H1 (cell line): ENCODE measurements around the gene SNTG2. TPM values are rescaled to one million over a fixed set of nuclear protein-coding genes. Genes with fewer than 3 reads are reported as not detected.

Source experiments
- CBX5 ChIP-seq: fragments of 300-800, 300-1000 bp; sonication (generic); IDR thresholded peaks from 2 replicates; pipeline ENCODE4 v1.7.1; 2016; ENCODE audit warnings: antibody characterized with exemption, low read length, low read depth
- HDAC2 ChIP-seq, 2 experiments: fragments of 300-600 bp in 1 of 2; sonication (generic) in 1 of 2; IDR thresholded peaks; 2 replicates each; pipeline ENCODE4 v1.6.1; 2011 to 2012; ENCODE audit warnings: low read depth in 2 of 2, low read length in 2 of 2, mild to moderate bottlenecking in 2 of 2, moderate library complexity in 2 of 2, borderline replicate concordance in 1 of 2, inconsistent platforms in 1 of 2
- JUND ChIP-seq: IDR thresholded peaks from 2 replicates; pipeline ENCODE4 v1.6.1; 2011; ENCODE audit warnings: mild to moderate bottlenecking, improper control_type of control experiment, low read length
- POLR2A ChIP-seq, 2 experiments: IDR thresholded peaks; 1 replicate in 1 of 2; 2 replicates in 1 of 2; pipeline ENCODE4 v1.6.1; 2011; ENCODE audit warnings: low read depth in 2 of 2, low read length in 2 of 2, mild to moderate bottlenecking in 2 of 2; ENCODE audit errors: control extremely low read depth in 1 of 2
- RAD21 ChIP-seq, 2 experiments: IDR thresholded peaks in 1 of 2; conservative IDR thresholded peaks in 1 of 2; 2 replicates each; pipeline ENCODE4 v1.6.1; 2011; ENCODE audit warnings: low read depth in 2 of 2, low read length in 2 of 2, improper control_type of control experiment in 1 of 2, inconsistent platforms in 1 of 2, mild to moderate bottlenecking in 1 of 2, moderate library complexity in 1 of 2
- RNF2 ChIP-seq: fragments of 200-900, 300-1000 bp; sonication (generic); IDR thresholded peaks from 2 replicates; pipeline ENCODE4 v1.7.1; 2016; ENCODE audit warnings: borderline replicate concordance, low read depth, mild to moderate bottlenecking, antibody characterized with exemption, low read length; ENCODE audit not compliant: poor library complexity, severe bottlenecking; ENCODE audit errors: missing control alignments
- SRF ChIP-seq: IDR thresholded peaks from 2 replicates; pipeline ENCODE4 v1.6.1; 2011; ENCODE audit warnings: mild to moderate bottlenecking, low read depth, low read length, moderate library complexity
- TAF1 ChIP-seq: IDR thresholded peaks from 2 replicates; pipeline ENCODE4 v1.6.1; 2011; ENCODE audit warnings: mild to moderate bottlenecking, low read depth, low read length
- polyA plus RNA-seq, 7 experiments: library from polyadenylated mRNA; depleted of rRNA in 3 of 7; stranded (reverse) in 5 of 7; unstranded in 2 of 7; fragments of >200 nt in 5 of 7; fragments of 200-250 nt in 2 of 7; gene quantifications; 1 replicate in 5 of 7; 2 replicates in 1 of 7; 4 replicates in 1 of 7; pipeline versions ENCODE4 v1.2.1 to v1.2.3, GENCODE V29; 2011 to 2013; ENCODE audit warnings: missing spikeins in 2 of 7, mixed read lengths in 2 of 7
- total RNA-seq: library from RNA; stranded (reverse); fragmentation: NEBNext Ultra II Directional; extraction: Animal tissue kit (Norgen Biotek cat#: 25700); gene quantifications from 2 replicates; pipeline ENCODE4 v1.2.1, GENCODE V29; 2021
- TF ChIP-seq, protein P1 (sequence below): fragments of 300-600 bp; sonication (generic); IDR thresholded peaks from 2 replicates; pipeline ENCODE4 v1.7.1; 2012; ENCODE audit warnings: low read length, moderate library complexity, mild to moderate bottlenecking, inconsistent platforms; ENCODE audit not compliant: insufficient replicate concordance
- TF ChIP-seq, protein P2 (sequence below): IDR thresholded peaks from 2 replicates; pipeline ENCODE4 v1.6.1; 2012; ENCODE audit warnings: inconsistent platforms

SNTG2 gene
- total and polyA plus RNA-seq, 2 of the 8 experiments (the other 6 are each of a cell fraction or from before 2014, with no cell fraction given), result 6.6 to 18.1 TPM

DNA sequence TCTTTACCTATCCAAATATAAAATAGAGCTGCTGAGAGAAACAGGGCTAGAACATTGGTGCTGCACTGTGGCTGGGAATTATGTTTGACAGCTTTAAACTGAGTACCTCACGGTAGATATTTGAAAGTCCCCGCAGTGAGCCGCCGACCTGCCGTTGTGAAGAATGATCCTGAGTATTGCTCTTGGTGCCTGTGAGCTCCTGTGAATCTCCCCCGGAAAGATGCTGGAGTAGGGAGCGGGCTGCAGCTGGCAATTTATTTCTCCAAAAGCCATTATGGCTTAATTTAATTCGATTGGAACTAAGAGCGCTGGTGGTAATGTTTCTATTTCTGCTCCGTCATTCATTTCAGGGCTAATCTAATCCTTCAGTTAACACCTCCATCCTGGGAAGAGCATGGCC is 333.2 kb downstream of the SNTG2 start (continued):
- TF ChIP-seq, protein P1, sequence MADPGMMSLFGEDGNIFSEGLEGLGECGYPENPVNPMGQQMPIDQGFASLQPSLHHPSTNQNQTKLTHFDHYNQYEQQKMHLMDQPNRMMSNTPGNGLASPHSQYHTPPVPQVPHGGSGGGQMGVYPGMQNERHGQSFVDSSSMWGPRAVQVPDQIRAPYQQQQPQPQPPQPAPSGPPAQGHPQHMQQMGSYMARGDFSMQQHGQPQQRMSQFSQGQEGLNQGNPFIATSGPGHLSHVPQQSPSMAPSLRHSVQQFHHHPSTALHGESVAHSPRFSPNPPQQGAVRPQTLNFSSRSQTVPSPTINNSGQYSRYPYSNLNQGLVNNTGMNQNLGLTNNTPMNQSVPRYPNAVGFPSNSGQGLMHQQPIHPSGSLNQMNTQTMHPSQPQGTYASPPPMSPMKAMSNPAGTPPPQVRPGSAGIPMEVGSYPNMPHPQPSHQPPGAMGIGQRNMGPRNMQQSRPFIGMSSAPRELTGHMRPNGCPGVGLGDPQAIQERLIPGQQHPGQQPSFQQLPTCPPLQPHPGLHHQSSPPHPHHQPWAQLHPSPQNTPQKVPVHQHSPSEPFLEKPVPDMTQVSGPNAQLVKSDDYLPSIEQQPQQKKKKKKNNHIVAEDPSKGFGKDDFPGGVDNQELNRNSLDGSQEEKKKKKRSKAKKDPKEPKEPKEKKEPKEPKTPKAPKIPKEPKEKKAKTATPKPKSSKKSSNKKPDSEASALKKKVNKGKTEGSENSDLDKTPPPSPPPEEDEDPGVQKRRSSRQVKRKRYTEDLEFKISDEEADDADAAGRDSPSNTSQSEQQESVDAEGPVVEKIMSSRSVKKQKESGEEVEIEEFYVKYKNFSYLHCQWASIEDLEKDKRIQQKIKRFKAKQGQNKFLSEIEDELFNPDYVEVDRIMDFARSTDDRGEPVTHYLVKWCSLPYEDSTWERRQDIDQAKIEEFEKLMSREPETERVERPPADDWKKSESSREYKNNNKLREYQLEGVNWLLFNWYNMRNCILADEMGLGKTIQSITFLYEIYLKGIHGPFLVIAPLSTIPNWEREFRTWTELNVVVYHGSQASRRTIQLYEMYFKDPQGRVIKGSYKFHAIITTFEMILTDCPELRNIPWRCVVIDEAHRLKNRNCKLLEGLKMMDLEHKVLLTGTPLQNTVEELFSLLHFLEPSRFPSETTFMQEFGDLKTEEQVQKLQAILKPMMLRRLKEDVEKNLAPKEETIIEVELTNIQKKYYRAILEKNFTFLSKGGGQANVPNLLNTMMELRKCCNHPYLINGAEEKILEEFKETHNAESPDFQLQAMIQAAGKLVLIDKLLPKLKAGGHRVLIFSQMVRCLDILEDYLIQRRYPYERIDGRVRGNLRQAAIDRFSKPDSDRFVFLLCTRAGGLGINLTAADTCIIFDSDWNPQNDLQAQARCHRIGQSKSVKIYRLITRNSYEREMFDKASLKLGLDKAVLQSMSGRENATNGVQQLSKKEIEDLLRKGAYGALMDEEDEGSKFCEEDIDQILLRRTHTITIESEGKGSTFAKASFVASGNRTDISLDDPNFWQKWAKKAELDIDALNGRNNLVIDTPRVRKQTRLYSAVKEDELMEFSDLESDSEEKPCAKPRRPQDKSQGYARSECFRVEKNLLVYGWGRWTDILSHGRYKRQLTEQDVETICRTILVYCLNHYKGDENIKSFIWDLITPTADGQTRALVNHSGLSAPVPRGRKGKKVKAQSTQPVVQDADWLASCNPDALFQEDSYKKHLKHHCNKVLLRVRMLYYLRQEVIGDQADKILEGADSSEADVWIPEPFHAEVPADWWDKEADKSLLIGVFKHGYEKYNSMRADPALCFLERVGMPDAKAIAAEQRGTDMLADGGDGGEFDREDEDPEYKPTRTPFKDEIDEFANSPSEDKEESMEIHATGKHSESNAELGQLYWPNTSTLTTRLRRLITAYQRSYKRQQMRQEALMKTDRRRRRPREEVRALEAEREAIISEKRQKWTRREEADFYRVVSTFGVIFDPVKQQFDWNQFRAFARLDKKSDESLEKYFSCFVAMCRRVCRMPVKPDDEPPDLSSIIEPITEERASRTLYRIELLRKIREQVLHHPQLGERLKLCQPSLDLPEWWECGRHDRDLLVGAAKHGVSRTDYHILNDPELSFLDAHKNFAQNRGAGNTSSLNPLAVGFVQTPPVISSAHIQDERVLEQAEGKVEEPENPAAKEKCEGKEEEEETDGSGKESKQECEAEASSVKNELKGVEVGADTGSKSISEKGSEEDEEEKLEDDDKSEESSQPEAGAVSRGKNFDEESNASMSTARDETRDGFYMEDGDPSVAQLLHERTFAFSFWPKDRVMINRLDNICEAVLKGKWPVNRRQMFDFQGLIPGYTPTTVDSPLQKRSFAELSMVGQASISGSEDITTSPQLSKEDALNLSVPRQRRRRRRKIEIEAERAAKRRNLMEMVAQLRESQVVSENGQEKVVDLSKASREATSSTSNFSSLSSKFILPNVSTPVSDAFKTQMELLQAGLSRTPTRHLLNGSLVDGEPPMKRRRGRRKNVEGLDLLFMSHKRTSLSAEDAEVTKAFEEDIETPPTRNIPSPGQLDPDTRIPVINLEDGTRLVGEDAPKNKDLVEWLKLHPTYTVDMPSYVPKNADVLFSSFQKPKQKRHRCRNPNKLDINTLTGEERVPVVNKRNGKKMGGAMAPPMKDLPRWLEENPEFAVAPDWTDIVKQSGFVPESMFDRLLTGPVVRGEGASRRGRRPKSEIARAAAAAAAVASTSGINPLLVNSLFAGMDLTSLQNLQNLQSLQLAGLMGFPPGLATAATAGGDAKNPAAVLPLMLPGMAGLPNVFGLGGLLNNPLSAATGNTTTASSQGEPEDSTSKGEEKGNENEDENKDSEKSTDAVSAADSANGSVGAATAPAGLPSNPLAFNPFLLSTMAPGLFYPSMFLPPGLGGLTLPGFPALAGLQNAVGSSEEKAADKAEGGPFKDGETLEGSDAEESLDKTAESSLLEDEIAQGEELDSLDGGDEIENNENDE, result no peak
- TF ChIP-seq RNF2 (no peak), JUND (no peak), TAF1 (no peak), POLR2A (IDR thresholded peaks at IDR 0.05; ENCODE audit: control extremely low read depth in 1 of 2, low read depth in 2 of 2, low read length in 2 of 2) (no peak), HDAC2 (IDR thresholded peaks at IDR 0.05; ENCODE audit: borderline replicate concordance in 1 of 2, low read depth in 2 of 2, low read length in 2 of 2) (no peak), RAD21 (IDR thresholded peaks at IDR 0.05 in 1 of 2, conservative IDR thresholded peaks at IDR 0.05 in 1 of 2; ENCODE audit: low read depth in 2 of 2, low read length in 2 of 2) (no peak), SRF (no peak), CBX5 (no peak)
- TF ChIP-seq, protein P2, sequence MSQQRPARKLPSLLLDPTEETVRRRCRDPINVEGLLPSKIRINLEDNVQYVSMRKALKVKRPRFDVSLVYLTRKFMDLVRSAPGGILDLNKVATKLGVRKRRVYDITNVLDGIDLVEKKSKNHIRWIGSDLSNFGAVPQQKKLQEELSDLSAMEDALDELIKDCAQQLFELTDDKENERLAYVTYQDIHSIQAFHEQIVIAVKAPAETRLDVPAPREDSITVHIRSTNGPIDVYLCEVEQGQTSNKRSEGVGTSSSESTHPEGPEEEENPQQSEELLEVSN, result no peak
